HepG2 (cell line): ENCODE data around the gene CFAP46. TPM values are rescaled to one million over a fixed set of nuclear protein-coding genes. Genes with fewer than 3 reads are reported as not detected.

Experiments used
- ATAC-seq: fragments of 200-7000 bp; cut with Tn5 transposase; 3 replicates; pipeline ENCODE4 v1.9.1; 2020; ENCODE audit warnings: mild to moderate bottlenecking, moderate library complexity
- BruUV-seq: library from RNA; stranded (reverse); fragments of 400-500 nt; replicated peaks from 2 replicates; lab custom pipeline; 2021; lab: Mats Ljungman, UMichigan
- CTCF ChIA-PET: fragments of 300-600 bp; formaldehyde crosslinking; extraction: SDS; loops from one replicate; lab custom pipeline; 2021; ENCODE audit warnings: low total read pairs, inconsistent platforms, low intra/inter-chr PET ratio; lab: Yijun Ruan, JAX
- POLR2A ChIA-PET: fragments of 350-600 bp; sonication (Branson Sonifier 250); formaldehyde crosslinking; loops from one replicate; lab custom pipeline; 2020; ENCODE audit warnings: antibody characterized with exemption, inconsistent platforms; lab: Yijun Ruan, JAX
- DNase-seq: peaks from one replicate; pipeline ENCODE4 v3.0.0-alpha.2; 2015; ENCODE audit warnings: low spot score
- FAIRE-seq: peaks from 3 replicates; lab custom pipeline; 2011; peaks lifted over from hg19 to GRCh38; lab: Jason Lieb, UNC
- H2AFZ ChIP-seq: one replicate; pipeline ENCODE4 v1.6.1; 2011; ENCODE audit warnings: low read length, inconsistent platforms
- H3K27ac ChIP-seq: fragments of 300-600 bp; 3 replicates; pipeline ENCODE4 v1.8.0; 2011; ENCODE audit warnings: mixed run types, mild to moderate bottlenecking, mixed read lengths, low read length, inconsistent platforms; ENCODE audit not compliant: insufficient read depth; ENCODE audit errors: extremely low read length
- H3K27me3 ChIP-seq, 2 experiments: fragments of 200-600 bp in 1 of 2; 2 replicates in 1 of 2; 3 replicates in 1 of 2; pipeline versions ENCODE4 v1.6.0 to v1.8.0; 2011; ENCODE audit warnings: low read length in 2 of 2, mild to moderate bottlenecking in 2 of 2, moderate library complexity in 2 of 2, inconsistent platforms in 1 of 2; ENCODE audit not compliant: insufficient read depth in 2 of 2, control insufficient read depth in 1 of 2
- H3K36me3 ChIP-seq, 2 experiments: fragments of 200-600 bp in 1 of 2; replicated peaks in 1 of 2; 2 replicates in 1 of 2; 3 replicates in 1 of 2; pipeline versions ENCODE4 v1.5.1 to v1.8.0; 2011; ENCODE audit warnings: low read length in 2 of 2, inconsistent platforms in 1 of 2; ENCODE audit not compliant: insufficient read depth in 2 of 2, control insufficient read depth in 1 of 2
- H3K4me1 ChIP-seq: 2 replicates; pipeline ENCODE4 v1.5.1; 2012; ENCODE audit warnings: low read length, inconsistent platforms; ENCODE audit not compliant: insufficient read depth
- H3K4me2 ChIP-seq: 2 replicates; pipeline ENCODE4 v1.6.0; 2011; ENCODE audit warnings: low read depth, low read length, inconsistent platforms
- H3K4me3 ChIP-seq, 3 experiments: fragments of 200-600 bp in 1 of 3; sonication (generic), shearing (Covaris generic) in 1 of 3; replicated peaks in 1 of 3; 2 replicates each; pipeline ENCODE4 v1.5.1; 2011 to 2016; ENCODE audit warnings: low read length in 3 of 3, inconsistent platforms in 2 of 3, low read depth in 2 of 3, mild to moderate bottlenecking in 2 of 3, control low read depth in 1 of 3, mixed read lengths in 1 of 3; ENCODE audit not compliant: insufficient read depth in 1 of 3
- H3K79me2 ChIP-seq: one replicate; pipeline ENCODE4 v1.6.1; 2011; ENCODE audit warnings: low read length, inconsistent platforms; ENCODE audit not compliant: insufficient read depth
- H3K9ac ChIP-seq: 2 replicates; pipeline ENCODE4 v1.6.0; 2011; ENCODE audit warnings: mild to moderate bottlenecking, low read depth, low read length, inconsistent platforms; ENCODE audit not compliant: insufficient read depth
- H3K9me3 ChIP-seq: 2 replicates; pipeline ENCODE4 v1.5.1; 2012; ENCODE audit warnings: mild to moderate bottlenecking, low read length
- H4K20me1 ChIP-seq: 2 replicates; pipeline ENCODE4 v1.6.0; 2011; ENCODE audit warnings: inconsistent platforms, mild to moderate bottlenecking, low read length, moderate library complexity; ENCODE audit not compliant: insufficient read depth
- EED ChIP-seq: sonication (generic); formaldehyde crosslinking; IDR thresholded peaks from 2 replicates; pipeline ENCODE4 v1.5.0; 2020; ENCODE audit warnings: mild to moderate bottlenecking, missing genetic modification reagents
- MED13 ChIP-seq: sonication (generic); formaldehyde crosslinking; IDR thresholded peaks from 2 replicates; pipeline ENCODE4 v1.5.0; 2020; ENCODE audit warnings: missing genetic modification reagents
- NR2F1 ChIP-seq, 2 experiments: fragments of 450-650 bp in 1 of 2; formaldehyde crosslinking in 1 of 2; IDR thresholded peaks; 2 replicates each; pipeline versions ENCODE4 v1.5.0 to v1.6.1; 2016 to 2020; ENCODE audit warnings: mild to moderate bottlenecking in 1 of 2, missing compliant biosample characterization in 1 of 2, missing genetic modification reagents in 1 of 2, moderate library complexity in 1 of 2
- ZBTB42 ChIP-seq: sonication (generic); formaldehyde crosslinking; IDR thresholded peaks from 2 replicates; pipeline ENCODE4 v1.5.0; 2020; ENCODE audit warnings: mild to moderate bottlenecking, missing genetic modification reagents
- ZC3H4 ChIP-seq: sonication (generic); formaldehyde crosslinking; IDR thresholded peaks from 2 replicates; pipeline ENCODE4 v1.4.0; 2020; ENCODE audit warnings: missing genetic modification reagents, borderline replicate concordance
- ZNF326 ChIP-seq: sonication (generic); formaldehyde crosslinking; IDR thresholded peaks from 2 replicates; pipeline ENCODE4 v1.4.0; 2020; ENCODE audit warnings: missing genetic modification reagents, borderline replicate concordance
- ZNF747 ChIP-seq: sonication (generic); formaldehyde crosslinking; IDR thresholded peaks from 2 replicates; pipeline ENCODE4 v1.8.1; 2023; ENCODE audit warnings: missing genetic modification reagents, mild to moderate bottlenecking, borderline replicate concordance
- ZNF788 ChIP-seq: sonication (generic); formaldehyde crosslinking; IDR thresholded peaks from 2 replicates; pipeline ENCODE4 v1.5.0; 2020; ENCODE audit warnings: mild to moderate bottlenecking, missing genetic modification reagents, borderline replicate concordance
- ZSCAN20 ChIP-seq: sonication (generic); formaldehyde crosslinking; IDR thresholded peaks from 2 replicates; pipeline ENCODE4 v1.4.0; 2020; ENCODE audit warnings: missing genetic modification reagents, mild to moderate bottlenecking, borderline replicate concordance
- ZSCAN25 ChIP-seq: sonication (generic); formaldehyde crosslinking; IDR thresholded peaks from 2 replicates; pipeline ENCODE4 v1.8.0; 2022; ENCODE audit warnings: mild to moderate bottlenecking, missing genetic modification reagents
- WGBS: methylation state at CpG from one replicate; pipeline ENCODE4 v1.1.6; 2017; ENCODE audit warnings: low lambda C conversion rate; 5-methylcytosine and 5-hydroxymethylcytosine counted together
- in situ Hi-C: cut with HindIII; loops from 2 replicates; pipeline ENCODE4 v1.10.0; 2017; ENCODE audit warnings: low pct_unique_long_range_greater_than_20kb; ENCODE audit not compliant: extremely low pct_ligation_motif_present
- intact Hi-C: fragments of 100-400 bp; cut with micrococcal nuclease; formaldehyde crosslinking; loops from one replicate; pipeline ENCODE4 v1.10.0; 2022; ENCODE audit not compliant: unreplicated experiment
- polyA plus RNA-seq, 8 experiments: library from polyadenylated mRNA; depleted of rRNA in 3 of 8; stranded (reverse) in 7 of 8; unstranded in 1 of 8; fragments of >200 nt; fragmentation: Illumina TruSeq in 4 of 8; extraction: Trizol in 4 of 8; gene quantifications; 2 replicates each; pipeline versions ENCODE4 v1.2.1 to v1.2.3, GENCODE V29; 2011 to 2016; ENCODE audit warnings: low read depth in 4 of 8, missing spikeins in 1 of 8, mixed read lengths in 1 of 8; ENCODE audit not compliant: insufficient read depth in 1 of 8
- total RNA-seq, 5 experiments: library from RNA; depleted of rRNA; stranded (reverse); fragments of >200 nt; fragmentation: Illumina TruSeq; extraction: Trizol; gene quantifications; 2 replicates each; pipeline ENCODE4 v1.2.3, GENCODE V29; 2016; ENCODE audit warnings: low read depth in 1 of 5
- TF ChIP-seq, protein P1 (sequence below): sonication (generic); formaldehyde crosslinking; IDR thresholded peaks from 2 replicates; pipeline ENCODE4 v1.9.0; 2021; ENCODE audit warnings: missing genetic modification reagents, mild to moderate bottlenecking, borderline replicate concordance
- TF ChIP-seq, protein P2 (sequence below): sonication (generic); formaldehyde crosslinking; IDR thresholded peaks from 2 replicates; pipeline ENCODE4 v1.4.0; 2020; ENCODE audit warnings: missing genetic modification reagents
- TF ChIP-seq, protein P3 (sequence below): sonication (generic); formaldehyde crosslinking; conservative IDR thresholded peaks from 2 replicates; pipeline ENCODE4 v1.4.0; 2020; ENCODE audit warnings: mild to moderate bottlenecking, missing genetic modification reagents, moderate library complexity

The CFAP46 gene
- total and polyA plus RNA-seq, 2 of the 13 experiments (the other 11 are each of a cell fraction or from before 2014, with no cell fraction given) = 0.24 to 0.84 TPM

DNA sequence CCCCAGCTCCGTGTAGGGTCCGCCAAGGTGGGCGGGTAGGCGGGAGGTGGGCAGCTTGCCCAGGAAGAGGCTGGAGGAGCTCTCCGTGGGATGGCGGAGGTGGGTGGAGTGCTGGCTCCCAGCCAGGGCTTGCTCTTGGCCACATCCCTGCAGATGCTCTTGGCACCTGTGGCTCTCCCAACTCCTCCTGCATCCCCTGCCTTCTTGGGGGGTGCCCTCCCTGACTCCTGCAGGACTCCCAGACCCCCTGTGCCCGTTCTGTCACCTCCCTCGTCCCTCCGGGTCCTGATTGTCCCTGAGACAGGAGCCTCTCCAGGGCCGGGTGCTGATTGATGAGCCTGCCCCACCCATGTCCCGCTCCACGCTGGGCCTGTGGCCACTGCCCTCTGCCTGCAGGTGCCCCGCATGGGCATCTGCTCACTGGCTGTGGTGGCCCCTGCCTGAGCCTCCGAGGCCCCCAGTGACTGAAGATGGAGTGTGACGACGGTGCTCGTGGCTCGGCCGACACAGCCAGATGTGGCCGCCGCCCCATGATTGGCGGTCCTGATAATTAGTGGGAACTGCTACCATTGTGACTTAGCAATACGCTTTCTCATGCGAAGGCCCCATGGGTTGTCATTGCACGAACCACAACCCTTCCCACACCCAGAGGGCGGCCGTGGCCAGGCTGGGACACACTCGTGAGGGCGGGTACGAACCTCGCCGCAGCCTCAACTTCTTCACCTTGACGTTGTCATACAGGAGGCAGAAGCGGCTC, 23.6 kb downstream of the CFAP46 start (continued):
- TF ChIP-seq ZNF788 (no peak), EED (CRISPR knock-in tag) (no peak)

DNA sequence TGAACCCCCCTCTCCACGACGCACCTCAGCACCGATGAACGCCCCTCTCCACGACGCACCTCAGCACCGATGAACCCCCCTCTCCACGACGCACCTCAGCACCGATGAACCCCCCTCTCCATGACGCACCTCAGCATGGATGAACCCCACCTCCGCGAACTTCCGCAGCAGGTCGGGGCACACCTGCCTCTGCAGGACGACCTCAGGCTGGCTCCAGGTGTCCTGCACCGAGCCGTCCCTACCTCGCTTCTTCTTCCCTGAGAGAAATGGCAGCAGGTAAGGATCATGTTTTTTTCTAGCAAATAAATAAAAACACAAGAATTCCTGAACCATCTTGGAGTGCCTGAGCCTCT, 24.1 kb downstream of the CFAP46 start:
- Histone ChIP-seq H4K20me1 (no peaks in the 10 kb centered on the region), H3K4me1 (no peaks in the 10 kb centered on the region), H3K27me3 (peaks cover 3 to 25% of the 10 kb centered on the region in 2 experiments; a peak in 2 of 5 replicates), H3K4me3 (no peak overlapping the region), H3K79me2 (no peaks in the 10 kb centered on the region), H3K4me2 (no peak overlapping the region), H3K9ac (no peak overlapping the region), H3K9me3 (no peaks in the 10 kb centered on the region), H2AFZ (no peak overlapping the region), H3K27ac (no peak overlapping the region), H3K36me3 (no peaks in the 10 kb centered on the region)
- DNase-seq = no peak
- ATAC-seq = no peak
- in situ Hi-C loops (no loop called here), intact Hi-C loops (no loop called here)
- WGBS = 73% methylated on average over 19 of the region's 19 CpGs
- POLR2A ChIA-PET = no interaction called here
- no TSS peak for BruUV-seq
- FAIRE-seq = no peak
- CTCF ChIA-PET = no interaction called here
- TF ChIP-seq, protein P1, sequence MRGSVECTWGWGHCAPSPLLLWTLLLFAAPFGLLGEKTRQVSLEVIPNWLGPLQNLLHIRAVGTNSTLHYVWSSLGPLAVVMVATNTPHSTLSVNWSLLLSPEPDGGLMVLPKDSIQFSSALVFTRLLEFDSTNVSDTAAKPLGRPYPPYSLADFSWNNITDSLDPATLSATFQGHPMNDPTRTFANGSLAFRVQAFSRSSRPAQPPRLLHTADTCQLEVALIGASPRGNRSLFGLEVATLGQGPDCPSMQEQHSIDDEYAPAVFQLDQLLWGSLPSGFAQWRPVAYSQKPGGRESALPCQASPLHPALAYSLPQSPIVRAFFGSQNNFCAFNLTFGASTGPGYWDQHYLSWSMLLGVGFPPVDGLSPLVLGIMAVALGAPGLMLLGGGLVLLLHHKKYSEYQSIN (CRISPR knock-in tag) = no peak
- TF ChIP-seq ZNF326 (no peak), MED13 (CRISPR knock-in tag) (no peak), ZC3H4 (CRISPR knock-in tag) (no peak), ZSCAN25 (CRISPR knock-in tag) (no peak), NR2F1 (CRISPR knock-in tag; IDR thresholded peaks at IDR 0.05) (no peak), ZSCAN20 (no peak), ZNF747 (CRISPR knock-in tag) (no peak), ZBTB42 (CRISPR knock-in tag) (no peak)
- TF ChIP-seq, protein P2, sequence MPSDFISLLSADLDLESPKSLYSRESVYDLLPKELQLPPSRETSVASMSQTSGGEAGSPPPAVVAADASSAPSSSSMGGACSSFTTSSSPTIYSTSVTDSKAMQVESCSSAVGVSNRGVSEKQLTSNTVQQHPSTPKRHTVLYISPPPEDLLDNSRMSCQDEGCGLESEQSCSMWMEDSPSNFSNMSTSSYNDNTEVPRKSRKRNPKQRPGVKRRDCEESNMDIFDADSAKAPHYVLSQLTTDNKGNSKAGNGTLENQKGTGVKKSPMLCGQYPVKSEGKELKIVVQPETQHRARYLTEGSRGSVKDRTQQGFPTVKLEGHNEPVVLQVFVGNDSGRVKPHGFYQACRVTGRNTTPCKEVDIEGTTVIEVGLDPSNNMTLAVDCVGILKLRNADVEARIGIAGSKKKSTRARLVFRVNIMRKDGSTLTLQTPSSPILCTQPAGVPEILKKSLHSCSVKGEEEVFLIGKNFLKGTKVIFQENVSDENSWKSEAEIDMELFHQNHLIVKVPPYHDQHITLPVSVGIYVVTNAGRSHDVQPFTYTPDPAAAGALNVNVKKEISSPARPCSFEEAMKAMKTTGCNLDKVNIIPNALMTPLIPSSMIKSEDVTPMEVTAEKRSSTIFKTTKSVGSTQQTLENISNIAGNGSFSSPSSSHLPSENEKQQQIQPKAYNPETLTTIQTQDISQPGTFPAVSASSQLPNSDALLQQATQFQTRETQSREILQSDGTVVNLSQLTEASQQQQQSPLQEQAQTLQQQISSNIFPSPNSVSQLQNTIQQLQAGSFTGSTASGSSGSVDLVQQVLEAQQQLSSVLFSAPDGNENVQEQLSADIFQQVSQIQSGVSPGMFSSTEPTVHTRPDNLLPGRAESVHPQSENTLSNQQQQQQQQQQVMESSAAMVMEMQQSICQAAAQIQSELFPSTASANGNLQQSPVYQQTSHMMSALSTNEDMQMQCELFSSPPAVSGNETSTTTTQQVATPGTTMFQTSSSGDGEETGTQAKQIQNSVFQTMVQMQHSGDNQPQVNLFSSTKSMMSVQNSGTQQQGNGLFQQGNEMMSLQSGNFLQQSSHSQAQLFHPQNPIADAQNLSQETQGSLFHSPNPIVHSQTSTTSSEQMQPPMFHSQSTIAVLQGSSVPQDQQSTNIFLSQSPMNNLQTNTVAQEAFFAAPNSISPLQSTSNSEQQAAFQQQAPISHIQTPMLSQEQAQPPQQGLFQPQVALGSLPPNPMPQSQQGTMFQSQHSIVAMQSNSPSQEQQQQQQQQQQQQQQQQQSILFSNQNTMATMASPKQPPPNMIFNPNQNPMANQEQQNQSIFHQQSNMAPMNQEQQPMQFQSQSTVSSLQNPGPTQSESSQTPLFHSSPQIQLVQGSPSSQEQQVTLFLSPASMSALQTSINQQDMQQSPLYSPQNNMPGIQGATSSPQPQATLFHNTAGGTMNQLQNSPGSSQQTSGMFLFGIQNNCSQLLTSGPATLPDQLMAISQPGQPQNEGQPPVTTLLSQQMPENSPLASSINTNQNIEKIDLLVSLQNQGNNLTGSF (CRISPR knock-in tag) = no peak
- TF ChIP-seq, protein P3, sequence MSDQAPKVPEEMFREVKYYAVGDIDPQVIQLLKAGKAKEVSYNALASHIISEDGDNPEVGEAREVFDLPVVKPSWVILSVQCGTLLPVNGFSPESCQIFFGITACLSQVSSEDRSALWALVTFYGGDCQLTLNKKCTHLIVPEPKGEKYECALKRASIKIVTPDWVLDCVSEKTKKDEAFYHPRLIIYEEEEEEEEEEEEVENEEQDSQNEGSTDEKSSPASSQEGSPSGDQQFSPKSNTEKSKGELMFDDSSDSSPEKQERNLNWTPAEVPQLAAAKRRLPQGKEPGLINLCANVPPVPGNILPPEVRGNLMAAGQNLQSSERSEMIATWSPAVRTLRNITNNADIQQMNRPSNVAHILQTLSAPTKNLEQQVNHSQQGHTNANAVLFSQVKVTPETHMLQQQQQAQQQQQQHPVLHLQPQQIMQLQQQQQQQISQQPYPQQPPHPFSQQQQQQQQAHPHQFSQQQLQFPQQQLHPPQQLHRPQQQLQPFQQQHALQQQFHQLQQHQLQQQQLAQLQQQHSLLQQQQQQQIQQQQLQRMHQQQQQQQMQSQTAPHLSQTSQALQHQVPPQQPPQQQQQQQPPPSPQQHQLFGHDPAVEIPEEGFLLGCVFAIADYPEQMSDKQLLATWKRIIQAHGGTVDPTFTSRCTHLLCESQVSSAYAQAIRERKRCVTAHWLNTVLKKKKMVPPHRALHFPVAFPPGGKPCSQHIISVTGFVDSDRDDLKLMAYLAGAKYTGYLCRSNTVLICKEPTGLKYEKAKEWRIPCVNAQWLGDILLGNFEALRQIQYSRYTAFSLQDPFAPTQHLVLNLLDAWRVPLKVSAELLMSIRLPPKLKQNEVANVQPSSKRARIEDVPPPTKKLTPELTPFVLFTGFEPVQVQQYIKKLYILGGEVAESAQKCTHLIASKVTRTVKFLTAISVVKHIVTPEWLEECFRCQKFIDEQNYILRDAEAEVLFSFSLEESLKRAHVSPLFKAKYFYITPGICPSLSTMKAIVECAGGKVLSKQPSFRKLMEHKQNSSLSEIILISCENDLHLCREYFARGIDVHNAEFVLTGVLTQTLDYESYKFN (CRISPR knock-in tag) = no peak
